ENCODE measurements around the gene OR2T2. TPM values are rescaled to one million over a fixed set of nuclear protein-coding genes. Genes with fewer than 3 reads are reported as not detected.
"Not testable (repeated sequence)": the region's sequence is repeated elsewhere in the genome, so short reads cannot be mapped to it uniquely, and the experiment has no call there.

OR2T2 gene
- total RNA-seq, 1 experiment from 2014 or later, result not detected

DNA sequence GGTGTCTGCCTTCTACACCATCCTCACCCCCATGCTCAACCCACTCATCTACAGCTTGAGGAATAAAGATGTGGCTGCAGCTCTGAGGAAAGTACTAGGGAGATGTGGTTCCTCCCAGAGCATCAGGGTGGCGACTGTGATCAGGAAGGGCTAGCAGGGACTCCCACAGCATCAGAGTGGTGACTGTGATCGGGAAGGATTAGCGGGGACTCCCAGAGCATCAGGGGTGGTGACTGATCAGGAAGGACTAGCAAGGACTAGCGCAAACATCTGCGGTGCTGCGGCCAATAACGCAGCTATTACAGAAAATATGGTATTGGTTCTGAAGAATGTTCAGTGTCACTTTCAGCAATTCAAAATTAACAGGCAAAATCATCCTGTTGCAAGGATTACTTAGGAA is 8.2 kb downstream of the OR2T2 start:
- H3K4me1 Mint-ChIP-seq (ENCODE audit: low read depth, unreplicated experiment); H3K9me3 Mint-ChIP-seq (ENCODE audit: low read depth, unreplicated experiment); BruUV-seq (replicated peaks); CTCF ChIA-PET; DNase-seq; H3K4me3 Mint-ChIP-seq (ENCODE audit: low read depth, unreplicated experiment); H3K36me3 Mint-ChIP-seq (ENCODE audit: insufficient read depth, unreplicated experiment); intact Hi-C loops (cut with micrococcal nuclease; ENCODE audit: unreplicated experiment); H3K27me3 Mint-ChIP-seq (ENCODE audit: unreplicated experiment); H3K27ac Mint-ChIP-seq (ENCODE audit: unreplicated experiment): not testable (repeated sequence)

DNA sequence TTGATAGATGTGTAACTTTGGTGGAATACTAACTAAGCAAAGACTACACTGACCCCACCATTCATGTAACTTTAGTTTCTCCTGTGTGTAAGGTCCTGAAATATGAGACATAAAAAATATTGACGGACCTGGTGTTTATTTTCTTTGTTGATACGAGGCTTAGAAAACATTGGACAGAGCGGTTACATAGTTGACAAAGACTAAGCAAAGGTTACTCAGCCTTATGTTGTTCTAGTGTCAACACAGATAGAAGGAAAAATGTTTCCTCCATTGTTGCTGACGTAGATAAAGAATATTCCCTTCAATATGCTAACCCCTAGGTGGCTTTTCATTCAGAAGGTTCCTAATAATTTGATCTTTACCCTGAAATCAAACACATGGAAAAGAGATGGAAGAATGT is 9.6 kb downstream of the OR2T2 start:
- H3K27ac Mint-ChIP-seq (ENCODE audit: unreplicated experiment); H3K36me3 Mint-ChIP-seq (ENCODE audit: insufficient read depth, unreplicated experiment); H3K9me3 Mint-ChIP-seq (ENCODE audit: low read depth, unreplicated experiment); intact Hi-C loops (cut with micrococcal nuclease; ENCODE audit: unreplicated experiment); BruUV-seq (replicated peaks); CTCF ChIA-PET; H3K4me3 Mint-ChIP-seq (ENCODE audit: low read depth, unreplicated experiment); H3K4me1 Mint-ChIP-seq (ENCODE audit: low read depth, unreplicated experiment); H3K27me3 Mint-ChIP-seq (ENCODE audit: unreplicated experiment); DNase-seq: not testable (repeated sequence)

DNA sequence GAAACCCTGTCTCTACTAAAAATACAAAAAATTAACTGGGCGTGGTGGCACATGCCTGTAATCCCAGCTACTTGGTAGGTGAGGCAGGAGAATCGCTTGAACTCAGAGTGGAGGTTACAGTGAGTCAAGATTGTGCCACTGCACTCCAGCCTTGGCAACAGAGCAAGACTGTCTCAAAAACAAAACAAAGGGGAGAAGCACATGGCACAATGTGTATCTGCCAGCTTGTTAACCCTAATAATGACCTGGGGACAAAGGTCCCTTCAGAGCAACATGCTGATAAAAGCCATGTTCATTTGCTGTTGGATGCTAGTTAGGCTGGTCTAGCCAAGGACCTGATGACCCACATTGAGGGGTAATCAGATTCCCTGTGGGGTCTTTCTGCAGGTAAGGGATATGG is 11.2 kb downstream of the OR2T2 start:
- DNase-seq; H3K9me3 Mint-ChIP-seq (ENCODE audit: low read depth, unreplicated experiment); H3K4me1 Mint-ChIP-seq (ENCODE audit: low read depth, unreplicated experiment); H3K4me3 Mint-ChIP-seq (ENCODE audit: low read depth, unreplicated experiment); H3K36me3 Mint-ChIP-seq (ENCODE audit: insufficient read depth, unreplicated experiment); CTCF ChIA-PET; H3K27ac Mint-ChIP-seq (ENCODE audit: unreplicated experiment); intact Hi-C loops (cut with micrococcal nuclease; ENCODE audit: unreplicated experiment); H3K27me3 Mint-ChIP-seq (ENCODE audit: unreplicated experiment); BruUV-seq (replicated peaks): not testable (repeated sequence)

DNA sequence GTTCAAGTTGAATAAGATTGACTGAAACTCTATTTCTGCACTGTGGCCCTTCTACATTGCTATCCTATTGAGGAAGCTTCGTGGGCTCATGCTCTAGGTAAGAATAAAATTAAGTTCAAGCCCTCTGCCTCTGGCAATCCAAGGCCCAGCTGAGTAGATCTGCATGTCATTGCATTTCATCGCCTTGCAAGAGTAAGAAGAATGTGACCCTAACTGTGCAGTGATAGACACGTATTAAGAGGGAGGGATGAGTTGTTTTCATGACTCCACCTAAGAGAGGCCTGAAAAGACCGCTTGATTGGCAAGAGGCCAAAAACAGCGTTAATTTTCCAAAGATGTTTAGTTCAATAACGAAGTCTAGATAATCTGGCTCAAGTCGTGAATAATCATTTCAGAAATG is 13.7 kb downstream of the OR2T2 start:
- intact Hi-C loops (cut with micrococcal nuclease; ENCODE audit: unreplicated experiment); H3K4me1 Mint-ChIP-seq (ENCODE audit: low read depth, unreplicated experiment); DNase-seq; BruUV-seq (replicated peaks); H3K4me3 Mint-ChIP-seq (ENCODE audit: low read depth, unreplicated experiment); H3K36me3 Mint-ChIP-seq (ENCODE audit: insufficient read depth, unreplicated experiment); H3K27ac Mint-ChIP-seq (ENCODE audit: unreplicated experiment); CTCF ChIA-PET; H3K27me3 Mint-ChIP-seq (ENCODE audit: unreplicated experiment): not testable (repeated sequence)
- H3K9me3 Mint-ChIP-seq (ENCODE audit: low read depth, unreplicated experiment), result peaks cover 15% of the 10 kb centered on the region

DNA sequence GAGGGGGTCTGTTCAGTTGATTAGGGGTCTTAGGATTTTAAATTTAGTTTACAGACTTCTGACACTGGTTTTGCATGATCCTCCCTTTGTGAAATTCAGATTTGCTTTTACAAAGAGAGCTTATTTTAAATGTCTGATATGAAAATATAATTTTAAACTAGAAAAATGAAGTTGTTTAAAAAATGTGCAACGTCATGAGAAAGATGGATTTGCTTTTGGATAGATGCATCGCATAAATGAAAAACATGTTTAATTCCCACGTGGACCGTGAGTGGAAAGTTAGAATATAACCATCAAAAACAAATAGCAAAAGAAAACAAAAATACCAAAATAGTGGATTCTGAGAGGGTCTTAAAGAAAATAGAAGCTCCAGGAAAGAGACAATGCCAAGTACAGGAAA is 25.7 kb downstream of the OR2T2 start:
- H3K36me3 Mint-ChIP-seq (ENCODE audit: insufficient read depth, unreplicated experiment), result no peaks in the 10 kb centered on the region
- peaks cover 11% of the 10 kb centered on the region for H3K9me3 Mint-ChIP-seq (ENCODE audit: low read depth, unreplicated experiment)
- H3K27ac Mint-ChIP-seq (ENCODE audit: unreplicated experiment), result no peak overlapping the region
- TF ChIP-seq, protein P1, sequence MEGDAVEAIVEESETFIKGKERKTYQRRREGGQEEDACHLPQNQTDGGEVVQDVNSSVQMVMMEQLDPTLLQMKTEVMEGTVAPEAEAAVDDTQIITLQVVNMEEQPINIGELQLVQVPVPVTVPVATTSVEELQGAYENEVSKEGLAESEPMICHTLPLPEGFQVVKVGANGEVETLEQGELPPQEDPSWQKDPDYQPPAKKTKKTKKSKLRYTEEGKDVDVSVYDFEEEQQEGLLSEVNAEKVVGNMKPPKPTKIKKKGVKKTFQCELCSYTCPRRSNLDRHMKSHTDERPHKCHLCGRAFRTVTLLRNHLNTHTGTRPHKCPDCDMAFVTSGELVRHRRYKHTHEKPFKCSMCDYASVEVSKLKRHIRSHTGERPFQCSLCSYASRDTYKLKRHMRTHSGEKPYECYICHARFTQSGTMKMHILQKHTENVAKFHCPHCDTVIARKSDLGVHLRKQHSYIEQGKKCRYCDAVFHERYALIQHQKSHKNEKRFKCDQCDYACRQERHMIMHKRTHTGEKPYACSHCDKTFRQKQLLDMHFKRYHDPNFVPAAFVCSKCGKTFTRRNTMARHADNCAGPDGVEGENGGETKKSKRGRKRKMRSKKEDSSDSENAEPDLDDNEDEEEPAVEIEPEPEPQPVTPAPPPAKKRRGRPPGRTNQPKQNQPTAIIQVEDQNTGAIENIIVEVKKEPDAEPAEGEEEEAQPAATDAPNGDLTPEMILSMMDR (IDR thresholded peaks at IDR 0.05; ENCODE audit: unreplicated experiment), result no peak
- H3K27me3 Mint-ChIP-seq (ENCODE audit: unreplicated experiment), result no peaks in the 10 kb centered on the region
- BruUV-seq (replicated peaks), result no TSS peak
- no peaks in the 10 kb centered on the region for H3K4me1 Mint-ChIP-seq (ENCODE audit: low read depth, unreplicated experiment)
- H3K4me3 Mint-ChIP-seq (ENCODE audit: low read depth, unreplicated experiment), result no peak overlapping the region
- DNase-seq, result no peak
- intact Hi-C loops (cut with micrococcal nuclease; ENCODE audit: unreplicated experiment), result no loop called here
- CTCF ChIA-PET, result interaction anchor here (0.7 kb wide), 1 partner anchor 13 kb away, joined by 5 read pairs; no protein-coding TSS in a partner anchor

DNA sequence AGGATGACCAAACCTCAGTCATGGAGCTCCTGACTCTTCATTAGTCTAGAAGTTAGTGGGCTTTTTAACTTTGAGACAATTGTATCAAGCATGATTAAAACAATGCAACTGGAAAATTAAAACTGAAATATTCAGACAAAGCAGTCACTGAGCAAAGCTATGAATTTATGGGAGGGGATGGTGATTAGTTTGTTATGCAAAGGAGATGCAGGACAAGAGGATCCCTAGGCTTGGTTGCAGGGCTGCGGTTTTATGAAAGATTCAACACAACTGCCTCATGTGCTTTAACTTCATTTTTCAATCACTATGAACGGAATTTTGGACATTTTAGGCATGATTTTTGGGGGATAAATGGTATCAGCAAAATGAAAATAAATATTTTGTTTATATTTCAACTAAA is 26.7 kb downstream of the OR2T2 start:
- DNase-seq; H3K9me3 Mint-ChIP-seq (ENCODE audit: low read depth, unreplicated experiment); H3K4me3 Mint-ChIP-seq (ENCODE audit: low read depth, unreplicated experiment); H3K27ac Mint-ChIP-seq (ENCODE audit: unreplicated experiment); H3K27me3 Mint-ChIP-seq (ENCODE audit: unreplicated experiment); CTCF ChIA-PET; BruUV-seq (replicated peaks); H3K4me1 Mint-ChIP-seq (ENCODE audit: low read depth, unreplicated experiment); intact Hi-C loops (cut with micrococcal nuclease; ENCODE audit: unreplicated experiment); H3K36me3 Mint-ChIP-seq (ENCODE audit: insufficient read depth, unreplicated experiment): not testable (repeated sequence)

DNA sequence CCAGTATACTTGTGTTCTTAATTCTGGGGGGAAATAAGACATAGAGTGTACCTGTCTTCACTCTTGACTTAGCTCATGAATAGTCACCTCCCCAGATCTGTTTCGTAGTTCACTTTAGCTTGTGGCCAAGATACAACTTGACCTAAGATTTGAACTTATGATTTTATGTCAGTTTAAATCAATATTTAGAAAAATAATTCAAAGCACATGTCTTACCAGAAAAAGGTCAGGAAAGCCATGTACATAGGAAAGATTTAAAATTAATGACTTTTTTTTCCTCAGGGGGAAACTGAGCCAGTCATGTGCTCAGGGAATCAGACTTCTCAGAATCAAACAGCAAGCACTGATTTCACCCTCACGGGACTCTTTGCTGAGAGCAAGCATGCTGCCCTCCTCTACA is 27.6 kb downstream of the OR2T2 start, which contains the start of gene OR2T3:
TSS of gene OR2T3 (plus strand) at position 301 of the 400 bp plus-strand sequence. CDS start at position 301, 0 bp downstream.
- intact Hi-C loops (cut with micrococcal nuclease; ENCODE audit: unreplicated experiment); BruUV-seq (replicated peaks); H3K27ac Mint-ChIP-seq (ENCODE audit: unreplicated experiment); H3K36me3 Mint-ChIP-seq (ENCODE audit: insufficient read depth, unreplicated experiment); H3K27me3 Mint-ChIP-seq (ENCODE audit: unreplicated experiment); CTCF ChIA-PET; H3K9me3 Mint-ChIP-seq (ENCODE audit: low read depth, unreplicated experiment); DNase-seq; H3K4me3 Mint-ChIP-seq (ENCODE audit: low read depth, unreplicated experiment); H3K4me1 Mint-ChIP-seq (ENCODE audit: low read depth, unreplicated experiment): not testable (repeated sequence)

DNA sequence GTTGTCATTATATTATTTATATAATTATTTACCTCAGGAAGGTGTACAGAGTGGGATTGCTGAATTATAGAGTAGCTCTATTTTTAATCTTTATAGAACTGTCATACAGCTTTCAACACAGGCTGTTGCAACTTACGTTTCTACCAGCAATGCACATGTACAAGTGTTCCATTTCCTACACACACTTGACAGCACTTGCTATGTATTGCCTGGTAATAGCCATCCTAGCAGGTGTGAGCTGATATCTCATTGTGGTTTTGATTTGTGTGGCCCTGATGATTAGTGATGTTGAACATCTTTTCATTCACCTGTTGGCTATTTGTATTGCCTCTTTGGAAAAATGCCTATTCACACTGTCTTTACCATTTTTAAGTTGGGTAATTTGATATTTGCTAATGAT is 30.2 kb downstream of the OR2T2 start:
- BruUV-seq (replicated peaks); H3K4me3 Mint-ChIP-seq (ENCODE audit: low read depth, unreplicated experiment); H3K36me3 Mint-ChIP-seq (ENCODE audit: insufficient read depth, unreplicated experiment); H3K4me1 Mint-ChIP-seq (ENCODE audit: low read depth, unreplicated experiment); CTCF ChIA-PET; DNase-seq; H3K27ac Mint-ChIP-seq (ENCODE audit: unreplicated experiment); H3K27me3 Mint-ChIP-seq (ENCODE audit: unreplicated experiment); intact Hi-C loops (cut with micrococcal nuclease; ENCODE audit: unreplicated experiment): not testable (repeated sequence)
- peaks cover 11% of the 10 kb centered on the region for H3K9me3 Mint-ChIP-seq (ENCODE audit: low read depth, unreplicated experiment)

DNA sequence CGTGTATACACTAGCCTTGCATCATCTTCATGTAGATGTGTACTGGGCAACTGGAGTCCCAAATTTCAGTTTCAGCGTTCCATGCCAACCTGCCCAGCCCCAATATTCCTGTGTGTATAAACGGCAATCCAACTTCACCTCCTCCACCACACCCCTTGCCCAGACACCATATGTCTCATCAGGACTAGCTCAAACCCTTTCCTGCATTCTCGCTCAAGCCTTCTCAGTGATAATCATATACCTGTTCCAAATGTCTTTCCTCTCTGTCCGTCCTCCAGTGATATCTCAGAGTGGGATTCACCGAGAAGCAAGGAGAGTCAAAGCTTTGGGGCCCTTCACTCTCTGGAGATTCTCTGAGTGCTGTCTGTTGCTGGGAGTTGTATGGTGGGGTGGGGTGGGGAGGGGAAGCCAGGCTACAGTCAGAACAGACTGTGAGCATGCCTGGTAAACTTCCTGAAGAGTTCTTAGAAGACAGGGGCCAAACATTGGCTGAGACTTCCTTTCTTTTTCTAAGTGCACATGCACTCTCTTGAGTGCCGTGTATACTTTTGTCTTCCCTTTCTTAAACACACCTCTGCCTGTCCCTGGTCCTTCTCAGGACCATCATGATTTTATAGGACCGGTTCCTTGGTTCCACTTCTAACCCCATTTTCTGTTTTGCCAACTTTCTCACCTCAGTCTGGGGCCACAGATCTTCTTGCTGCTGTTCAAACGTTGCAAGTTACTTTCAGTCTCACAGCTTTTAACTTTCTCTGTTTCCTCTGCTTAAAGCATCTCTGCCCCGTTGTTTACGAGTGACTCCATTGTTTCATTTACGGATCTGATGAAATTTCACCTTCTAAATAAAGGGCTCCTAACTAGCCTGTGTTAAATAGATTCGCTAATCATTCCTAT is 36.5 kb downstream of the OR2T2 start:
- CTCF ChIA-PET; H3K36me3 Mint-ChIP-seq (ENCODE audit: insufficient read depth, unreplicated experiment); BruUV-seq (replicated peaks); H3K4me3 Mint-ChIP-seq (ENCODE audit: low read depth, unreplicated experiment); H3K27me3 Mint-ChIP-seq (ENCODE audit: unreplicated experiment); H3K27ac Mint-ChIP-seq (ENCODE audit: unreplicated experiment); H3K4me1 Mint-ChIP-seq (ENCODE audit: low read depth, unreplicated experiment); H3K9me3 Mint-ChIP-seq (ENCODE audit: low read depth, unreplicated experiment); intact Hi-C loops (cut with micrococcal nuclease; ENCODE audit: unreplicated experiment); DNase-seq: not testable (repeated sequence)
